K562 (cell line): ENCODE data around the gene ESRRG. TPM values are rescaled to one million over a fixed set of nuclear protein-coding genes. Genes with fewer than 3 reads are reported as not detected.

Experiments
- ATAC-seq: fragments of 200-7000 bp; cut with Tn5 transposase; 3 replicates; pipeline ENCODE4 v1.9.1; 2020; ENCODE audit warnings: moderate library complexity
- BruUV-seq: library from RNA; stranded (reverse); fragments of 400-500 nt; replicated peaks from 2 replicates; lab custom pipeline; 2021; lab: Mats Ljungman, UMichigan
- CTCF ChIA-PET: fragments of 300-600 bp; formaldehyde crosslinking; extraction: SDS; loops from one replicate; lab custom pipeline; 2021; ENCODE audit warnings: low intra/inter-chr PET ratio; lab: Yijun Ruan, JAX
- POLR2A ChIA-PET: fragments of 300-600, 350-650 bp; sonication (Branson Sonifier 250); formaldehyde crosslinking; extraction: SDS; loops from one replicate; lab custom pipeline; 2021; ENCODE audit warnings: antibody characterized with exemption, inconsistent platforms; lab: Yijun Ruan, JAX
- DNase-seq, 4 experiments: peaks; one replicate each; pipeline versions ENCODE4 v3.0.0 to v3.0.0-alpha.2; 2011 to 2018; ENCODE audit warnings: low spot score in 3 of 4, mixed read lengths in 3 of 4; ENCODE audit errors: extremely low read depth in 1 of 4
- FAIRE-seq: peaks from 2 replicates; lab custom pipeline; 2011; peaks lifted over from hg19 to GRCh38; lab: Jason Lieb, UNC
- H2AFZ ChIP-seq: 2 replicates; pipeline ENCODE4 v1.6.0; 2011; ENCODE audit warnings: low read depth, low read length, control low read depth, inconsistent platforms
- H3K27ac ChIP-seq: fragments of 200-600 bp; 3 replicates; pipeline ENCODE4 v1.8.0; 2011; ENCODE audit warnings: low read depth, mild to moderate bottlenecking, control low read depth, inconsistent platforms, low read length, moderate library complexity, mixed read lengths; ENCODE audit errors: extremely low read depth
- H3K27me3 ChIP-seq, 2 experiments: fragments of 300-600 bp in 1 of 2; 2 replicates in 1 of 2; 3 replicates in 1 of 2; pipeline versions ENCODE4 v1.6.0 to v1.8.0; 2011; ENCODE audit warnings: inconsistent platforms in 2 of 2, low read length in 2 of 2, mild to moderate bottlenecking in 1 of 2, mixed read lengths in 1 of 2, moderate library complexity in 1 of 2; ENCODE audit not compliant: control insufficient read depth in 2 of 2, insufficient read depth in 2 of 2
- H3K36me3 ChIP-seq: fragments of 300-600 bp; 3 replicates; pipeline ENCODE4 v1.8.0; 2011; ENCODE audit warnings: mild to moderate bottlenecking, low read length, inconsistent platforms; ENCODE audit not compliant: control insufficient read depth, insufficient read depth
- H3K4me1 ChIP-seq, 2 experiments: fragments of 200-600 bp in 1 of 2; replicated peaks in 1 of 2; 2 replicates in 1 of 2; 3 replicates in 1 of 2; pipeline versions ENCODE4 v1.5.1 to v1.8.0; 2011; ENCODE audit warnings: inconsistent platforms in 2 of 2, low read length in 2 of 2, mild to moderate bottlenecking in 1 of 2, mixed read lengths in 1 of 2, moderate library complexity in 1 of 2; ENCODE audit not compliant: control insufficient read depth in 2 of 2, insufficient read depth in 2 of 2
- H3K4me2 ChIP-seq: 2 replicates; pipeline ENCODE4 v1.6.1; 2011; ENCODE audit warnings: low read length, control low read depth, inconsistent platforms, mixed read lengths; ENCODE audit not compliant: insufficient read depth
- H3K4me3 ChIP-seq: fragments of 200-600 bp; sonication (generic), shearing (Covaris generic); 2 replicates; pipeline ENCODE4 v1.5.1; 2016; ENCODE audit warnings: control low read depth, inconsistent platforms
- H3K79me2 ChIP-seq: fragments of 200-600 bp; 3 replicates; pipeline ENCODE4 v1.8.0; 2011; ENCODE audit warnings: low read length, inconsistent platforms; ENCODE audit not compliant: control insufficient read depth, insufficient read depth
- H3K9ac ChIP-seq, 2 experiments: 2 replicates each; pipeline versions ENCODE4 v1.6.0 to v1.6.1; 2011; ENCODE audit warnings: low read depth in 2 of 2, low read length in 2 of 2, control low read depth in 1 of 2, inconsistent platforms in 1 of 2, mild to moderate bottlenecking in 1 of 2, mixed read lengths in 1 of 2; ENCODE audit not compliant: insufficient read depth in 1 of 2
- H3K9me1 ChIP-seq: one replicate; pipeline ENCODE4 v1.6.0; 2011; ENCODE audit warnings: inconsistent platforms, mild to moderate bottlenecking, low read length, moderate library complexity; ENCODE audit not compliant: control insufficient read depth, insufficient read depth
- H3K9me3 ChIP-seq: replicated peaks from 2 replicates; pipeline ENCODE4 v1.5.1; 2011; ENCODE audit warnings: low read depth, low read length, inconsistent platforms; ENCODE audit not compliant: control insufficient read depth, insufficient read depth
- H4K20me1 ChIP-seq: replicated peaks from 2 replicates; pipeline ENCODE4 v1.6.1; 2011; ENCODE audit warnings: low read length, inconsistent platforms, mixed read lengths; ENCODE audit not compliant: control insufficient read depth, insufficient read depth
- CEBPB ChIP-seq: fragments of 450-650 bp; IDR thresholded peaks from 2 replicates; pipeline ENCODE4 v1.6.1; 2016; ENCODE audit warnings: missing genetic modification characterization, missing compliant biosample characterization
- E2F3 ChIP-seq: fragments of 250-450 bp; sonication (Bioruptor Pico); IDR thresholded peaks from 2 replicates; pipeline ENCODE4 v1.4.0; 2020; ENCODE audit warnings: mild to moderate bottlenecking
- MLX ChIP-seq, 2 experiments: fragments of 450-650 bp in 1 of 2; sonication (generic) in 1 of 2; formaldehyde crosslinking; conservative IDR thresholded peaks; 2 replicates each; pipeline versions ENCODE4 v1.4.0 to v1.8.1; 2020 to 2022; ENCODE audit warnings: mild to moderate bottlenecking in 1 of 2, missing genetic modification reagents in 1 of 2
- NCOA4 ChIP-seq: fragments of 450-650 bp; IDR thresholded peaks from 2 replicates; pipeline ENCODE4 v1.6.1; 2018; ENCODE audit warnings: mild to moderate bottlenecking; ENCODE audit not compliant: partially characterized antibody
- NFATC3 ChIP-seq: fragments of 450-650 bp; IDR thresholded peaks from 2 replicates; pipeline ENCODE4 v1.6.1; 2017; ENCODE audit warnings: mild to moderate bottlenecking
- THRA ChIP-seq: fragments of 450-650 bp; IDR thresholded peaks from 2 replicates; pipeline ENCODE4 v1.6.1; 2017; ENCODE audit warnings: mild to moderate bottlenecking, moderate library complexity
- TRIM25 ChIP-seq: fragments of 450-650 bp; IDR thresholded peaks from 2 replicates; pipeline ENCODE4 v1.7.0; 2016; ENCODE audit warnings: borderline replicate concordance
- TSC22D4 ChIP-seq: fragments of 450-650 bp; IDR thresholded peaks from 2 replicates; pipeline ENCODE4 v1.6.1; 2016; ENCODE audit warnings: missing genetic modification characterization, missing biosample characterization, control low read depth
- YBX1 ChIP-seq: fragments of 450-650 bp; IDR thresholded peaks from 2 replicates; pipeline ENCODE4 v1.7.1; 2016; ENCODE audit warnings: mild to moderate bottlenecking
- ZNF277 ChIP-seq: fragments of 250-450 bp; sonication (Bioruptor Pico); IDR thresholded peaks from 2 replicates; pipeline ENCODE4 v1.8.0; 2022; ENCODE audit warnings: inconsistent platforms, mild to moderate bottlenecking, moderate library complexity, borderline replicate concordance
- ZNF584 ChIP-seq: fragments of 200-800 bp; sonication (Bioruptor generic); IDR thresholded peaks from 2 replicates; pipeline ENCODE4 v1.6.1; 2016; ENCODE audit warnings: low read depth, mild to moderate bottlenecking, missing genetic modification characterization, missing compliant biosample characterization
- WGBS: fragments of 100-300 bp; shearing (Covaris generic); methylation state at CpG from one replicate; pipeline ENCODE4 v1.1.6; 2016; ENCODE audit warnings: low coverage, mixed read lengths; ENCODE audit not compliant: insufficient coverage; ENCODE audit errors: missing lambda C conversion rate; 5-methylcytosine and 5-hydroxymethylcytosine counted together
- in situ Hi-C: fragments of 300-500 bp; cut with MboI; formaldehyde crosslinking; loops from 4 replicates; pipeline ENCODE4 v1.15.0; 2018; ENCODE audit warnings: inconsistent platforms, mixed read lengths
- intact Hi-C: fragments of 100-400 bp; cut with micrococcal nuclease; formaldehyde crosslinking; loops from 2 replicates; pipeline ENCODE4 v1.14.2; 2022
- polyA plus RNA-seq, 8 experiments: library from polyadenylated mRNA; depleted of rRNA in 4 of 8; stranded (reverse) in 5 of 8; unstranded in 3 of 8; fragments of >200 nt; fragmentation: Nextera tagmentation in 2 of 8; fragmentation: Illumina TruSeq in 1 of 8; extraction: Ambion mirVana in 2 of 8; extraction: Trizol in 1 of 8; gene quantifications; 2 replicates each; pipeline versions ENCODE4 v1.2.1 to v1.2.3, GENCODE V29; 2011 to 2014; ENCODE audit warnings: inconsistent platforms in 1 of 8, missing spikeins in 1 of 8
- total RNA-seq, 7 experiments: library from RNA; depleted of rRNA in 6 of 7; stranded (reverse); fragments of >200 nt in 6 of 7; fragmentation: Illumina TruSeq in 2 of 7; extraction: Trizol in 2 of 7; gene quantifications; 2 replicates each; pipeline versions ENCODE4 v1.2.1 to v1.2.3, GENCODE V29; 2011 to 2021; ENCODE audit warnings: low replicate concordance in 1 of 7

ESRRG gene
- total and polyA plus RNA-seq, 9 of the 15 experiments (the other 6 are each of a cell fraction or from before 2014, with no cell fraction given), result not detected

- TF ChIP-seq TSC22D4 (tag) (no peak), CEBPB (tag) (peak; percentile 36; the same call in 1 of the 2 replicates), YBX1 (no peak)
Measured at GRCh38 chr1:216665406-216665805, 57.8 kb downstream of the ESRRG start (continued).

GRCh38 chr1:216662681-216663080, 60.5 kb downstream of the ESRRG start:
- no peaks in the 10 kb centered on the region for H3K36me3 ChIP-seq
- DNase-seq, result no peak
- WGBS, result 1% methylated on average over 3 of the region's 3 CpGs
- H3K9ac ChIP-seq, result no peak overlapping the region
- ATAC-seq, result no peak
- in situ Hi-C loops (no loop called here), intact Hi-C loops (no loop called here)
- H3K4me3 ChIP-seq, result no peak overlapping the region
- no peak for FAIRE-seq
- no TSS peak for BruUV-seq
- no peaks in the 10 kb centered on the region for H3K9me1 ChIP-seq
- H3K4me2 ChIP-seq, result no peak overlapping the region
- no peaks in the 10 kb centered on the region for H4K20me1 ChIP-seq
- no peaks in the 10 kb centered on the region for H3K4me1 ChIP-seq
- no peak overlapping the region for H2AFZ ChIP-seq
- no peaks in the 10 kb centered on the region for H3K79me2 ChIP-seq
- no peaks in the 10 kb centered on the region for H3K27me3 ChIP-seq
- ChIA-PET POLR2A (no interaction called here), CTCF (no interaction called here)
- H3K9me3 ChIP-seq, result peaks cover 2% of the 10 kb centered on the region; the same call in 1 of the 2 replicates
- H3K27ac ChIP-seq, result no peak overlapping the region
- TF ChIP-seq TRIM25 (no peak), ZNF584 (CRISPR knock-in tag) (no peak), E2F3 (CRISPR knock-in tag) (no peak), NFATC3 (no peak), ZNF277 (CRISPR knock-in tag) (no peak), MLX (CRISPR knock-in tag; conservative IDR thresholded peaks at IDR 0.05) (no peak), THRA (no peak), NCOA4 (no peak)
